Neural cell (in vitro differentiated cells): ENCODE data around the gene DST. TPM values are rescaled to one million over a fixed set of nuclear protein-coding genes. Genes with fewer than 3 reads are reported as not detected.

ENCODE experiments used
- H2AFZ ChIP-seq: fragments of 200-600, 300-800 bp; sonication (generic), shearing (Covaris generic); 2 replicates; pipeline ENCODE4 v1.6.0; 2014; ENCODE audit warnings: low read depth, mild to moderate bottlenecking, antibody characterized with exemption, low read length, moderate library complexity
- H3F3A ChIP-seq: fragments of 200-600 bp; shearing (Covaris generic); 2 replicates; pipeline ENCODE4 v1.6.1; 2016; ENCODE audit warnings: mild to moderate bottlenecking, moderate library complexity, mixed read lengths, antibody characterized with exemption, low read length; ENCODE audit not compliant: insufficient read depth, poor library complexity, severe bottlenecking
- H3K27ac ChIP-seq: fragments of 200-600, 300-800 bp; sonication (generic), shearing (Covaris generic); 2 replicates; pipeline ENCODE4 v1.5.1; 2014; ENCODE audit warnings: mild to moderate bottlenecking, low read length, moderate library complexity
- H3K27me3 ChIP-seq: fragments of 300-800, 200-600 bp; sonication (generic), shearing (Covaris generic); 2 replicates; pipeline ENCODE4 v1.6.0; 2014; ENCODE audit warnings: mild to moderate bottlenecking, low read depth, low read length, moderate library complexity; ENCODE audit not compliant: insufficient read depth
- H3K36me3 ChIP-seq: fragments of 300-800, 200-600 bp; sonication (generic), shearing (Covaris generic); 2 replicates; pipeline ENCODE4 v1.5.1; 2014; ENCODE audit warnings: mild to moderate bottlenecking, antibody characterized with exemption, low read length, moderate library complexity; ENCODE audit not compliant: insufficient read depth
- H3K4me2 ChIP-seq: fragments of 300-800, 200-600 bp; sonication (generic), shearing (Covaris generic); 2 replicates; pipeline ENCODE4 v1.6.0; 2014; ENCODE audit warnings: mild to moderate bottlenecking, low read length
- H3K4me3 ChIP-seq: fragments of 300-800, 200-600 bp; sonication (generic), shearing (Covaris generic); 2 replicates; pipeline ENCODE4 v1.5.1; 2014; ENCODE audit warnings: mild to moderate bottlenecking, low read length, moderate library complexity
- H3K79me2 ChIP-seq: fragments of 200-600 bp; shearing (Covaris generic); replicated peaks from 2 replicates; pipeline ENCODE4 v1.6.0; 2014; ENCODE audit warnings: mild to moderate bottlenecking, low read length, moderate library complexity; ENCODE audit not compliant: insufficient read depth
- H3K9ac ChIP-seq: fragments of 300-800, 200-600 bp; sonication (generic), shearing (Covaris generic); 2 replicates; pipeline ENCODE4 v1.6.1; 2016; ENCODE audit warnings: mild to moderate bottlenecking, low read length, mixed read lengths
- H3K9me2 ChIP-seq: fragments of 200-600 bp; shearing (Covaris generic); 2 replicates; pipeline ENCODE4 v1.6.1; 2016; ENCODE audit warnings: mild to moderate bottlenecking, low read length, mixed read lengths; ENCODE audit not compliant: insufficient read depth
- H3K9me3 ChIP-seq: fragments of 200-600, 300-800 bp; sonication (generic), shearing (Covaris generic); 2 replicates; pipeline ENCODE4 v1.6.1; 2016; ENCODE audit warnings: mild to moderate bottlenecking, mixed run types, low read length, moderate library complexity, mixed read lengths
- H4K20me1 ChIP-seq: fragments of 200-600 bp; shearing (Covaris generic); 2 replicates; pipeline ENCODE4 v1.6.1; 2016; ENCODE audit warnings: mild to moderate bottlenecking, mixed run types; ENCODE audit not compliant: insufficient read depth
- CTCF ChIP-seq: fragments of 450-650 bp; IDR thresholded peaks from 2 replicates; pipeline ENCODE4 v1.5.1; 2014; ENCODE audit warnings: antibody characterized with exemption, mild to moderate bottlenecking, moderate library complexity; ENCODE audit not compliant: poor library complexity, severe bottlenecking
- EP300 ChIP-seq: fragments of 450-650 bp; conservative IDR thresholded peaks from 2 replicates; pipeline ENCODE4 v1.6.1; 2014; ENCODE audit warnings: antibody characterized with exemption, mild to moderate bottlenecking, moderate library complexity; ENCODE audit not compliant: poor library complexity, severe bottlenecking
- EZH2 ChIP-seq: fragments of 200-600, 300-800 bp; shearing (Covaris generic), sonication (generic); IDR thresholded peaks from 2 replicates; pipeline ENCODE4 v1.6.1; 2014; ENCODE audit warnings: antibody characterized with exemption, low read length, borderline replicate concordance, mild to moderate bottlenecking; ENCODE audit not compliant: insufficient read depth, poor library complexity, severe bottlenecking
- MXI1 ChIP-seq: fragments of 450-650 bp; conservative IDR thresholded peaks from 2 replicates; pipeline ENCODE4 v1.6.1; 2014; ENCODE audit warnings: antibody characterized with exemption, mild to moderate bottlenecking; ENCODE audit not compliant: poor library complexity, severe bottlenecking
- POLR2AphosphoS5 ChIP-seq: IDR thresholded peaks from 2 replicates; pipeline ENCODE4 v1.6.1; 2012
- RAD21 ChIP-seq: fragments of 450-650 bp; conservative IDR thresholded peaks from 2 replicates; pipeline ENCODE4 v1.6.1; 2014; ENCODE audit warnings: antibody characterized with exemption, mild to moderate bottlenecking, moderate library complexity
- REST ChIP-seq: IDR thresholded peaks from 2 replicates; pipeline ENCODE4 v1.6.1; 2012; ENCODE audit warnings: borderline replicate concordance
- SMC3 ChIP-seq: fragments of 450-650 bp; conservative IDR thresholded peaks from 2 replicates; pipeline ENCODE4 v1.6.1; 2014; ENCODE audit warnings: antibody characterized with exemption, mild to moderate bottlenecking, moderate library complexity; ENCODE audit not compliant: poor library complexity
- TAF1 ChIP-seq: IDR thresholded peaks from 2 replicates; pipeline ENCODE4 v1.6.1; 2012; ENCODE audit warnings: low read depth
- polyA plus RNA-seq: library from polyadenylated mRNA; depleted of rRNA; stranded (reverse); fragments of >200 nt; gene quantifications from 2 replicates; pipeline ENCODE4 v1.2.3, GENCODE V29; 2014

DST gene
- polyA plus RNA-seq, 1 donor from 2014 or later, result 118 TPM

GRCh38 chr6:56691286-56691595 is 48.6 kb upstream of the DST start:
- Histone ChIP-seq H3K9me3 (no peaks in the 10 kb centered on the region), H3F3A (no peaks in the 10 kb centered on the region), H3K9ac (no peak overlapping the region), H3K4me3 (no peak overlapping the region), H4K20me1 (no peaks in the 10 kb centered on the region), H3K27me3 (no peaks in the 10 kb centered on the region), H3K79me2 (no peaks in the 10 kb centered on the region), H3K4me2 (no peak overlapping the region), H3K9me2 (no peaks in the 10 kb centered on the region), H2AFZ (no peak overlapping the region), H3K27ac (no peak overlapping the region), H3K36me3 (no peaks in the 10 kb centered on the region)
- TF ChIP-seq POLR2AphosphoS5, result no peak
- TF ChIP-seq REST, result no peak
- no peak for TF ChIP-seq EZH2
- TF ChIP-seq SMC3, result no peak
- TF ChIP-seq MXI1, result no peak
- no peak for TF ChIP-seq TAF1
- TF ChIP-seq CTCF, result no peak
- TF ChIP-seq EP300, result no peak
- TF ChIP-seq RAD21, result no peak

- no peaks in the 10 kb centered on the region for H3K9me2 ChIP-seq
- H3F3A ChIP-seq, result no peaks in the 10 kb centered on the region
- no peaks in the 10 kb centered on the region for H3K36me3 ChIP-seq
- H3K9me3 ChIP-seq, result no peaks in the 10 kb centered on the region
- no peak overlapping the region for H2AFZ ChIP-seq
- H4K20me1 ChIP-seq, result no peaks in the 10 kb centered on the region
- no peaks in the 10 kb centered on the region for H3K79me2 ChIP-seq
- H3K27ac ChIP-seq, result no peak overlapping the region
- TF ChIP-seq SMC3 (no peak), EP300 (no peak), RAD21 (no peak), EZH2 (no peak)
- no peaks in the 10 kb centered on the region for H3K27me3 ChIP-seq
- no peak overlapping the region for H3K4me3 ChIP-seq
- H3K9ac ChIP-seq, result no peak overlapping the region
- H3K4me2 ChIP-seq, result no peak overlapping the region
Observed at GRCh38 chr6:56690519-56691285, 48.0 kb upstream of the DST start.
